Measurements from ENCODE around the gene DNM3.
"Not testable (repeated sequence)": the region's sequence is repeated elsewhere in the genome, so short reads cannot be mapped to it uniquely, and the experiment has no call there.

The DNM3 gene

GRCh38 chr1:172298141-172298540 lies 456.8 kb downstream of the DNM3 start:
- no peak for DNase-seq

DNA sequence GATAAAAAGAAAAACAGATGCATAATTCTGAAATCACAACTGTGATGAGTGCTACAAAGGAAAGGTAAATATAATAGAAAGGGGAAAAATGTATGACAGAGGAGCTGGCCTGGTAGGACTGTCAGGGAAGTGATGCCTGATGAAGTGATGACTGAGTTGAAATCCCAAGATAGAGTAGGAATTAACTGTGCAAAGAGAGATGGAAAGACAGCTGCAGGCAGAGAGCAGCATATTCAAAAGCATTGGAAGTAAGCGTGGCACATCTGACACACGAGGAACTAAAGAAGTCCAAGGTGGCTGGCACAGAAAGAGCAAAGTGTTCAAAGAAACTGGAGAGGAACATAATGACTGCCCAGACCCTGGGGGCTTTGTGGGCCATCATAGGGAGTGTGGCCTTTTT lies 457.6 kb downstream of the DNM3 start:
- DNase-seq: no peak

DNA sequence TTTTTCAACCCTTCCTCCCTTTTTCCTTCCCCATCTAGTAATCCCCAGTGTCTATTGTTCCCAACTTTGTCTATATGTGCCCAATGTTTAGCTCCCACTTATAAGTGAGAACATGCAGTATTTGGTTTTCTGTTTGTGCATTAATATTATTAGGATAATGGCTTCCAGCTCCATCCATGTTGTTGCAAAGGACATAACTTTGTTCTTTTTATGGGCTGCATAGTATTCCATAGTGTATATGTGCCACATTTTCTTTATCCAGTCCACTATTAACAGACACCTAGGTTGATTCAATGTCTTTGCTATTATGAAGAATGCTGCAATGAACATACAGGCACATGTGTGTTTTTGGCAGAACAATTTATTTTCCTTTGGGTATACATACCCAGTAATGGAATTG lies 458.2 kb downstream of the DNM3 start:
- DNase-seq: no peak

GRCh38 chr1:172307508-172307907 lies 466.2 kb downstream of the DNM3 start:
- not testable (repeated sequence) for DNase-seq

DNA sequence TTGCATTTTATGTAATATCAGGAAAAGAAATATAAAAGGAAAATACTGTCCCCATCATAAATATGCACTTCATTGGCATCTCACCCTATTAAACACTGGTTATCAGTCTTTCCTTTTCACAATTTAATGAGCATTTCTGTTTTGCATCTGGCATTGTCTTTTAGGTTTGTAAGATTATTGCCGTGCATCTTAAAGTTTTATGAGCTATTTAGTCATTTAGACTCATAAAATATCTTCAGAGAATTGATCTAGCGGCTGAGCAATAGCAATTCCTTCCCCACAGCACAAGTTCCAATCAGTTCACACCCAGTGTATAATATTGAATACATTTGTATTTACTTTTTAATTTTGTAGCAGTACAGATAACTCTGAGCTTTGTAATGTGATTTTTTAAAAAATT lies 466.8 kb downstream of the DNM3 start:
- DNase-seq: no peak

DNA sequence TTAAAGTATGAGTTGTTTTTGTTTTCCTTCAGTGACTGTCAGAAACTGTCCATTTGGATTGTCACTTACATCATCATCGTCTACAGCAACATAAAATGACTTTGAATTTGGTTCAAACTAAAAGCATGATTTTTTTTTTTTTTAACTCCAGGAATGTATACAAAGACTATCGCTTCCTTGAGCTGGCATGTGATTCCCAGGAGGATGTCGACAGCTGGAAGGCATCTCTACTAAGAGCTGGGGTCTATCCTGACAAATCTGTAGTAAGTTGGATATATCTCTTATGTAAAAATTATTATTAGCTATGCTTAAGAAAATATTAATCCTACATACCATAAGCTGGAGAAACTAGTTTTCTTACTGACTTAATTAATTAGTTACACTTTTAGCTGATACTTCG lies 467.3 kb downstream of the DNM3 start:
- no peak for DNase-seq

- DNase-seq: no peak
Measured at GRCh38 chr1:172320733-172321132, 479.4 kb downstream of the DNM3 start.

DNA sequence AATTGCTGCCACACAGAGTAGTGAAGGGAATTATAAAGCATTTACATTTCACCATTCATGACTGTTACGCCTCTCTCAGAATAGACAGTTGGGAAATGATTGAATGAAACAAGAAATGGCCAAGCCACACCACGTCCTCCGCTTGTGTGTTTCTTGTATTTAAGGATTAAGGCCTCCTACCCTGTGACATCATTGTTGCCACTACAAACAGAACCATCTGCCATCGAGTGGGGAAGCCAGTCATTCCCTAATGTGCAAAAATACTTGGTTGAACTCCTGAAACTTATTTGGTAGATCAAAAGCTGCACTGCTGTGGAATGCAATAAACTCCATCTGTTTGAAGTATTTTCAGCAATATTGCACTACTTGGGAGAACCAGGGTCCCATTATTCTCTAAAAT lies 480.2 kb downstream of the DNM3 start:
- no peak for DNase-seq

- DNase-seq: no peak
Measured at GRCh38 chr1:172322219-172323061, 481.1 kb downstream of the DNM3 start.

- no peak for DNase-seq
Measured at GRCh38 chr1:172323686-172324085, 482.4 kb downstream of the DNM3 start.

- no peak for DNase-seq
Measured at GRCh38 chr1:172324086-172324485, 482.8 kb downstream of the DNM3 start.

DNA sequence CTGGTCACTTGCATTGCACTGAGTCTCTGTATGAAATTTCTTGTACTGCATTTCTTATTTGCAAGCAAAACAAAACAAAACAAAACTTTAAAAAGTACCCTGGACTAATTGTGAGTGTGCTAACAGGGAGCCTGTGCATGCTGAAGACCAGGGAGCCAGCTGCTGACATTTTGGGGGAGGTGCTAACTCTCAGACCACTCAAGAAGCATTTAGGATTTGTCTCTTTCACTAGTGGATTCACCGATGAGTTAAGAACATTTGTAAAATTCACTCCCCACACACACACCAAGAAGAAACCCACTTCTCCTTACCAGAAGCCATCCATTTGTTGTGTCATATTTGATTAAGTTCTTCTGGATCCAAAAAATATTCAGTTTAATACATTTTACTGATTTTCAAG lies 483.5 kb downstream of the DNM3 start:
- DNase-seq: no peak

- no peak for DNase-seq
Measured at GRCh38 chr1:172325531-172325930, 484.2 kb downstream of the DNM3 start.

DNA sequence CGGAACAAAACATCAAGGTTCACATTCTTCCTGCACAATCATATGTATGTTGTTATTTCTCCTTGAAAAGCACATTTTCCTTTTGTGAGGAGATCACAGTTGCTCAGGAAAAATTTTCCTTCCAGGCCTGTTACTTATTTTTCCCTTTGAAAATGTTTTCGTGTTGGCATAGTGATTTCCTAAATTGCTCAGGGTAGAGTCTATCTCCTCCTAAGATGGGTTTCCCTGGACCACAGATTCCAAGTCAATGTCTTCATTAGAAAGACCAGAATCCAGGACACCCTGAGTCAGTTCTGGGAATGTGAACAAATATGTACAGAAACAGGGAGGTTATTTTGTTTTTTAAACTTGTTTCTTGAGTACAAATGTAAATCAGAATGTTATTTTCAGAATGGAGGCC lies 484.8 kb downstream of the DNM3 start:
- no peak for DNase-seq

GRCh38 chr1:172328266-172328665 lies 487.0 kb downstream of the DNM3 start:
- no peak for DNase-seq

DNA sequence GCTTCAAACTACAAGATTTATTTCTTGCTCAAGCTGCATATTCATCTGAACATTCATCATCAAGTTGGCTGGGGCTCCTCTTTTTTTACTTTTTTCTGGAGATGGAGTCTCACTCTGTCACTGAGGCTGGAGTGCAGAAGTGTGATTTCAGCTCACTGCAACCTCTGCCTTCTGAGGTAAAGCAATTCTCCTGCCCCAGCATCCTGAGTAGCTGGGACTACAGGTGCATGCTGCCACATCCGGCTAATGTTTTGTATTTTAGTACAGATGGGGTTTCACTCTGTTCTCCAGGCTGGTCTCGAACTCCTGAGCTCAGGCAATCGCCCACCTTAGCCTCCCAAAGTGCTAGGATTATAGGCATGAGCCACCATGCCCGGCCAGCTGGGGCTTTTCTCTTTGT lies 490.9 kb downstream of the DNM3 start:
- DNase-seq: no peak

GRCh38 chr1:172335377-172335776 lies 494.1 kb downstream of the DNM3 start:
- no peak for DNase-seq

- peak; percentile 61 for DNase-seq
Measured at GRCh38 chr1:172338295-172338735, 497.0 kb downstream of the DNM3 start.

- DNase-seq: no peak
Measured at GRCh38 chr1:172339842-172340241, 498.5 kb downstream of the DNM3 start.

DNA sequence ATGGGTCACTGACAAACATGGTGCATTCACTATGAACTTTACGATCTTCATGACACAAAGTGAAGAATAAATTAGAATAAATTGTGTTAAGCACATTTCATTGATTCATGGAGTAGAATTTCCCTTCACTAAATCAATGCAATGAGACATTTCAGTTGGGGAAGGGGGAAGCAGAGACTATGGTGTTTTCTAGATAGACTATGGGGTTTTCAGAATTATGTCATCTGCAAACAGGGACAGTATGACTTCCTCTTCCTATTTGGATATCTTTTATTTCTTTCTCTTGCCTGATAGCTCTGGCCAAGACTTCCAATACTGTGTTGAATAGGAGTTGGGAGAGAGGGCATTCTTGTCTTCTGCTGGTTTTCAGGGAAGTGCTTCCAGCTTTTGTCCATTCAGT lies 499.2 kb downstream of the DNM3 start:
- DNase-seq: no peak

DNA sequence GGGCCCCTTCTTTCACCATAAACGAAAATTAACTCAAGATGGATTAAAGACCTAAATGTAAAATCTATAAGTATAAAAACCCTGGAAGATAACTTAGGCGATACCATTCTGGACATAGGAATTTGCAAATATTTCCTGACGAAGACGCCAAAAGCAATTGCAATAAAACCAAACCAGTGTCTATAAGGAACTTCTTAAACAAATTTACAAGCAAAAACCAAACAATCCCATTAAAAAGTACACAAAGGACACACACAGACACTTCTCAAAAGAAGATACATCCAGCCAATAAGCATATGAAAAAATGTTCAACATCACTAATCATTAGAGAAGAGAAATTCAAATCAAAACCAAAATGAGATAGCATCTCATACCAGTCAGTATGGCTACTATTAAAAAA lies 500.4 kb downstream of the DNM3 start:
- no peak for DNase-seq

DNA sequence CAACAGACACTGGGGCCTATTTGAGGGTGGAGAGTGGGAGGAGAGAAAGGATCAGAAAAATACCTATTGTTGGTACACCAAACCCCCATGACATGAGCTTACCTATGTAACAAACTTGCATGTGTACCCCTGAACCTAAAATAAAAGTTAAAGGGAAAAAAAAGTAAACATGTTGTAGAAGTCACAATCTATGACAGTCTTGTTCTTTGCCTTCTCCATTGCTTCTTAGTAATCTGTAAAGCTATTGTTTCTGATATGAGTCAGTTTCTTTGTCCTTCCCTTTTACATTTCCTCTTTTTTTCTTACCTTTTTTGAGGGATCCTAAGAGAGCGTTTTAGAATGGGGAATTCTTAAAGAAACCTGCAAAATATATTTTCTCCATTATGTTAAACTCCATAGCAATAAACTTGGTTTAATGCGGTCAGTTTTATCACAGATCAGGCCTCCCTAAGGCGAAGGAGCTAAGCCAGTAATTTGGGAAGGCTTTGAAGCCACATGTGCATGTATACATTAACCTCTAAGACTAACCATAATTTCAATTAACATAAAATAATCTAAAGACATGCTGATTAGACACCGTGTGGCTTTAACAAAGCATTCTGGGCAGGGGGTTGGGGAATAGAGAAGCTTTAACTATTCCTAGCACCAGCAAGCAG lies 501.4 kb downstream of the DNM3 start:
- no peak for DNase-seq

GRCh38 chr1:172343240-172344160 lies 502.2 kb downstream of the DNM3 start:
- no peak for DNase-seq

All from stimulated activated CD4-positive, alpha-beta T cell treated with anti-CD3 and anti-CD28 coated beads, Interleukin-15, amount 100 ng/mL, for 24 hours (primary cell).